NCI-H1694 (cell line): ENCODE results near the gene BCORL1.

Experiments
- DNase-seq: peaks from one replicate; lab custom pipeline; 2025; lab: John Stamatoyannopoulos, UW

The BCORL1 gene, protein sequence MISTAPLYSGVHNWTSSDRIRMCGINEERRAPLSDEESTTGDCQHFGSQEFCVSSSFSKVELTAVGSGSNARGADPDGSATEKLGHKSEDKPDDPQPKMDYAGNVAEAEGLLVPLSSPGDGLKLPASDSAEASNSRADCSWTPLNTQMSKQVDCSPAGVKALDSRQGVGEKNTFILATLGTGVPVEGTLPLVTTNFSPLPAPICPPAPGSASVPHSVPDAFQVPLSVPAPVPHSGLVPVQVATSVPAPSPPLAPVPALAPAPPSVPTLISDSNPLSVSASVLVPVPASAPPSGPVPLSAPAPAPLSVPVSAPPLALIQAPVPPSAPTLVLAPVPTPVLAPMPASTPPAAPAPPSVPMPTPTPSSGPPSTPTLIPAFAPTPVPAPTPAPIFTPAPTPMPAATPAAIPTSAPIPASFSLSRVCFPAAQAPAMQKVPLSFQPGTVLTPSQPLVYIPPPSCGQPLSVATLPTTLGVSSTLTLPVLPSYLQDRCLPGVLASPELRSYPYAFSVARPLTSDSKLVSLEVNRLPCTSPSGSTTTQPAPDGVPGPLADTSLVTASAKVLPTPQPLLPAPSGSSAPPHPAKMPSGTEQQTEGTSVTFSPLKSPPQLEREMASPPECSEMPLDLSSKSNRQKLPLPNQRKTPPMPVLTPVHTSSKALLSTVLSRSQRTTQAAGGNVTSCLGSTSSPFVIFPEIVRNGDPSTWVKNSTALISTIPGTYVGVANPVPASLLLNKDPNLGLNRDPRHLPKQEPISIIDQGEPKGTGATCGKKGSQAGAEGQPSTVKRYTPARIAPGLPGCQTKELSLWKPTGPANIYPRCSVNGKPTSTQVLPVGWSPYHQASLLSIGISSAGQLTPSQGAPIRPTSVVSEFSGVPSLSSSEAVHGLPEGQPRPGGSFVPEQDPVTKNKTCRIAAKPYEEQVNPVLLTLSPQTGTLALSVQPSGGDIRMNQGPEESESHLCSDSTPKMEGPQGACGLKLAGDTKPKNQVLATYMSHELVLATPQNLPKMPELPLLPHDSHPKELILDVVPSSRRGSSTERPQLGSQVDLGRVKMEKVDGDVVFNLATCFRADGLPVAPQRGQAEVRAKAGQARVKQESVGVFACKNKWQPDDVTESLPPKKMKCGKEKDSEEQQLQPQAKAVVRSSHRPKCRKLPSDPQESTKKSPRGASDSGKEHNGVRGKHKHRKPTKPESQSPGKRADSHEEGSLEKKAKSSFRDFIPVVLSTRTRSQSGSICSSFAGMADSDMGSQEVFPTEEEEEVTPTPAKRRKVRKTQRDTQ (N-terminal part only)

DNA sequence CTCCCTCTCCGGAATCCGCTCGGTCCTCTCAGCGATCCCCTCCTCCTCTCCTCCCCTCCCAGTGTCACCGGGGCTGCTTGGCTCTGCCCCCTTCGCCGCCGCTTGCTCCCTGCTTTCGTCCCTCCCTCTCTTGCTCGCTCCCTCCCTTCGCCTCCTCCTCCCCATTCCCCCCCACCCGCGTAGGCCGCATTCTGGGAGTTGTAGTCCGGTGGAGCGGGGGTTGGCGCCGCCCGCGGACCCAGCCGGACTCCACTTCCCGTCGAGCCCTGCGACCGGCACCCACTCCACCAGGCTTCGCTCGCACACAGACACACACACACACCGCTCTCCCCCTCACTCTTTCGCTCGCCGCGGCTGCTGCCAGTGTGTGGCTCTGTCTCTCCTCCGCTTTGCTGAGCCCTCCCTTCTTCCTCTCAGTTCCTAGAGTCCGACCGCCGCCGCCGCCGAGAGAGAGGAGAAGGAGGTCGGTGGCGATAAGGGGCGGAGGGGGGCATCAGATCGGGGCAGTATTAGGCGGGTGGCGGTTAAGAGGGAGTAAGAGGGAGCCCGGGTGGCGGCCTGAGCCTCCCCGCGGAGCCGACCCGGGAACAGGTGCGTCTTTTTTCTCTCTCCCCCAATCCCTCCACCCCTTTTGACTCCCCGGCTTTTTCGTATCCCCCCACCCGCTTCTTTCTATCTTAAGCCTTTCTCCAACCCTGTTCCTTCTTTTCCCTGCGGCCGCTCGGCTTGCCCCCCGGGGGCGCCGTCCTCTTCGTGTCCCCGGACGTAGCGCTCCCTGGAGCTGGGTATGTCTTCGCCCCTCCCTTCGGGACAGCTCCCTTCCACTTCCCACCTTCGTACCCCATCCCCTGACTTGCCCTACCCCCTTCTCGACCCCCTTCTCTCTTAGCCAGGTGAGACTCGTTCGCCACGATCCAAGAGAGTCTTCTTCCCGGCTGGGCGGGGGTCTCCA lies at the start of gene BCORL1:
TSS of gene BCORL1 (plus strand) at position 336 of the 952 bp plus-strand sequence. CDS start 22,597 bp downstream, outside the sequence.
- peak; percentile 84 for DNase-seq

DNA sequence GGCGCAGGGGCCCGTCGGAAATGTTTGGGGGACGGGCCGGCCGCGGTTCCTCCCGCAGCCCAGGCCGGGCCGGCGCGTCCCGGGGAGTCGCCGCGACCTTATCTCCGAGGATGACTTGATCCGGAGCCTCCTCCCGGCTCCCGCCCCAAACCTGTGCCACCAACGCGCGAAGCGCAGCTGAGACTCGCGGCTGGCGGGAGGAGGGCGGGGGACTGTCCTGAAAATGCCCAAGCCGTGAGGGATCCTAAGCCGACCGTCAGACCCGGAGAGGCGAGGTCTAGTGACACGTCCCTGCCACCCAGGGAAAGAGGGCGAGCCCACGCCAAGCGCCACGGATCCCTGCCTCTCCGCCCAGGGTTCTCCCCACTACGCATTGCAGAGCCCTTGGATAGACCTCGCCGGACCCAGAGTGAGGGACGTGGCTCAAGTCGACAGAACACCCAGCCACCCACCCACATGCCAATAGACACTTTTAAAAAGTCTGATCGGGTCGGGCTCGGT lies 49.6 kb upstream of the BCORL1 start:
- DNase-seq: no peak

DNA sequence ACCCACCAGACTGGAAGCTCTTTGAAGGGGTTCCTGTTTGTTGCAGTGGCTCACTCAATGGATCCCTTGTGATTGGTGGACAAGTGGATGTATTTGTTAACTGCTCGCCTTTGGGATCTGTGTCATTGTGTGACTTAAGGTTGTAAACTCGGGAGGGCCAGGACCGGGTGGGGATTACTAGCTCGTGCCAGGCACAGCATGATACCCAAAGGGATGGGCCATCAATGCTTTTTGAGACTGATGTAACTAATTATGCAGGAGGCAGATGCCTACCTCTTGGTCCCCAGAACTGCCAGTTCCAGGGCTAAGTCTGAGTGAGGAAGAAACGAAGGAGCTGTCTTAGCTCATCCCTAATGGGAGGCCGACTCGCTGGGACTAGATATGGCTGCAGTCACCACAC lies 48.7 kb upstream of the BCORL1 start:
- DNase-seq: no peak

DNA sequence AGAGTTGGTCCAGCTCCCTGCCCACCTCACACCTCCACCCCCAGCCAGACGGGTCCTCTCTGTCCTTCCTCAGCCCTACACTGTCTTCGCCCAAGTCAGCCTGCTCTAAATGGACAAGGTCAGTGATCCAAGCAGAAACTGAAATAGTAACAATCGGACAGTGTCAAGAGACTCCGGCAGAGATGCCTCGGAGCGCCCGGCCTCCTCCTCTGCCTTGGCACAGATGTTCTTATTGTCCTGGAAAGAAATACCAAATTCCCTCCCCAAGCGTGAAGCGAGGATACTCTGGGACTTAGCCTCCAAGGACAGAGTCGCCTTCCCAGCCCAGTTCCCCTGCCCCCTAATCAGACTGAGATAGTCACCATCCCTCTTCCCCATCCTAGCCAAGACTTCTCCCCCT lies 48.0 kb upstream of the BCORL1 start:
- DNase-seq: no peak

DNA sequence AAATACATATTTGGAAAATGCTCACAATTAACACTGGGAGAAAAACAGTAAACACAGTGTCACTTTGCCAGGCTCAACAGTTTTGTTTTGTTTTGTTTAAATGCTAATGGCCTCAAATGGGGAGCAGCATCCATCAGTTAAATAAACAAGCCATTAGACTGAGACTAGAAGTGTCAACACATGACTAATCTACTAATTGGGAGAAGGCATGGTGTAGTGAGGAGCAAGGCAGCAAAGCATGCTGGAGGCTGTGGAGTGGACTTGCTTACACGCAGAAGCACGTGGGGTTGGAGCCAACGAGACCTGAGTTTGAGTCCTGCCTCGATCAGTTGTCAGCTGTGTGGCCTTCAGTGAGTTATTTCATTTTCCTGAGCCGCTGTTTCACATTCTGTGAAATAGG lies 47.5 kb upstream of the BCORL1 start:
- no peak for DNase-seq

DNA sequence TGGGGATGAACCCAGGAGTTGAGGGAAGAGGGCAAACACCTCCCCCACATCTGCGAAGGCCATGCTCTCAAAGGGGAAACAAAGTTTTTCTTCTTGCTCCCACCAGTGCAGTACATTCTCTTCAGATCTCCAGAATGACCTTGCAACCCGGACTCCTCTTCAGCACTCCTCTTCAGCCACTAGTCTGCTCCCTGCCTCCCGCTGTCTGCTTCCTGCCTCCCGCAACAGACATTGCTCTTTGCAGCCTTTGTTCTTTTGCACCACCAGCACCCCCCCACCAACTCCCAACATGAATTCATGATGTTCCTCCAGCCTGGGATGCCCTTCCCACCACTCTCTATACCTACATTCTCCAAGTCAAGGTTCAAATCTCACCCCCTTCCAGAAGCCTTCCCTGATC lies 44.4 kb upstream of the BCORL1 start:
- DNase-seq: no peak

DNA sequence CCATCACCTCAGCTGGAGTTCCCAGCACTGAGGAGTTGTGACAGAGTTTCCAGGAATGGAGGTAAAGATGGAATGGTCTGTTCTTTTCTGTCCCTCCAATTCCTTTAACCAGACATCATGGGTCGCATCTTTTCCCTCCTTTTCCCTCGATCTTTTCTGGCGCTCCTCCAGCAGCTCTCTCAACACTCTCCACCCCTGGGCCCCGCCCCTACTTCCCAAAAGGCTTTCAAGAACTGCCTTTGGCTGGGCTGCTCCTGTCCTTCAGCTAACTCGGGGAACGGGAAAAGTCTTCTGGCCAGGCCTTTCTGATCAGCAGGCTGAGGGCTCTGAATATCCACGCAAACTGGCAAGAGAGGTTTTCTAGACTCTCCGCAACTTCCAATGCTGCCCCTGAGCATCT lies 42.4 kb upstream of the BCORL1 start:
- no peak for DNase-seq

DNA sequence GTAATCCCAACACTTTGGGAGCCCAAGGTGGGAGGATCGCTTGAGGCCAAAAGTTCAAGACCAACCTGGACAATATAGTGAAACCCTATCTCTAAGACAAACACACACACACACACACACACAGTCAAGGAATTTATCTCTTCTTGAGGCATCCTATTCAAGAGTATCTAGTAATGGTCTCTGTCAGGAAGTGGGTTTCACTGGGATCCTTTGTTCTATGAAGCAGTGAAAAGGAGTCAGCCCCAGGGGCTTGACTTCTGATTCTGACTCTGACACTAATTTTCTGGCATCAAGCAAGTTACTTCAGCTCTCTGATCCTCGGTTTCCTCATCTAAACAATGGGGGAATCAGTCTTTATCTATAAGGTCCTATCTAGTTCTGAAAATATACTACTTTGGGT lies 41.7 kb upstream of the BCORL1 start:
- no peak for DNase-seq

DNA sequence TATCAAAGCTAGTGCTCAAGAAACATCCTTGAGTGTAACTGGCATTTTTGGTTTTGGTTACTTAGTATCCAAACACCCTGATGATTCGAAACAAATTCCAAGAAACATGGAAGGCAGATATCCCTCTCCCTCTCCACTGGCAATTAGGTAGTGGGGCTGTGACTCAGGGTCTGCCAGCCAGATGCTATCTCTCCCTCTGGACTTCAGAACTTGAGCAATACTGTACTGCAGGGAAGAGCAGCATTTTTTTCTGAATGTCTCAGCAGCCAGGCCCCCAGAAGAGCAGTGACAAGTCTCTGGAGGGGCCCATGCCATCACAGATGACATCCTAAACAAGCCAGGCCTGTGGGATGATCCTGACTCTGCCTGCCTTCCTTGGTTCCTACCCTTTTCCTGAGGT lies 37.3 kb upstream of the BCORL1 start:
- no peak for DNase-seq

DNA sequence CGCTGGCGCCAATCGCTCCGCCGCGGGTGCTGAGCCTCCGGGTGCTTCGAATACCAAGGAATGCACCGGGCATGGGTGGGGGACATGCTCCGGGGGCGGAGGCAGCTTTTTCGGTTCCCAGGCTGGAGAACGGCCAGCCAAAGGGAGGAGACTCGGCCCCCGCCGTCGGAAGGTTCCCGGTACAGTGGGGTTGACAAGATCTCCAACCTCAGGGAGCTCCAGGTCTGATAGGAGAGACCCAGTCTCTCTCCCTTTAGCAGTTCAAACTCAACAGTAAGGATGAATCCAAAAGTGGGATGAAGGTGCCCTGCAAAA lies 29.1 kb upstream of the BCORL1 start:
- DNase-seq: no peak

DNA sequence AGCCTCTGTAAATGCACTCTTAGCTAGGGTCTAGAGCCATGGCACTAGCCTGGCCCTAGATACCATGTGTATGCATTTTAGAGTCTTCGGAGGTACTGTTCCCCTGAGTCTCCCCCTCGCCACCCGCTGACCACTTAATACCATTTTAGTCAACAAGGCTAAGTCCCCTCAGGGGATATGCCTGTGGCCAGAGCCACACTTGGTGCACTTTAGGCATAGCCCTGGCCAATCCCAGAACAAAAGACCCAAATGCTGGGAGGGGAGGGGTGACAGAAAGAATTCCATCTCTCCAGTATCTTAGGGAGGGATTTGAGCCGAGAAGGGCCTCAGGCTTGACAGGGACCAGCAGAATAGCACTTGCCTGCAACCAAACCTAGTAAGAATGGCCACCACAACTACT lies 28.6 kb upstream of the BCORL1 start:
- DNase-seq: no peak

DNA sequence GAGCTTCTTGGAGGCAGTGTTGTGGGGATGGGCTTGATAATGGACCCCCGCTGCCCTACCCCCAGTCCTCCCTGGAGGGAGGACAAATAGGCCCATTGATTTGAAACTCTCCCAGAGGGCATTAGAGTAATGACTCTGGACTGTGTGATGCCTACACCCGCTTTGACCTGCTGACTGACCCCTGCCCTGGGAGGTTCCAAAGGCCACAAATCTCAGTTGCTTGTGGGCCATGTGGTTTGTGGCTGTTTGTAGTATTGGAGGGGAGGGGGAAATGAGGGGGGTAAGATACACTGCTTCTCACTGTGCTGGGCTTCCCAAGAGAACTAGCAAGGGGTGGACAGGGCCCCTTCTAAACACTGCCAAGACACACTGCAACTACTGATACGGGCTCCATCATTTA lies 27.6 kb upstream of the BCORL1 start:
- no peak for DNase-seq

DNA sequence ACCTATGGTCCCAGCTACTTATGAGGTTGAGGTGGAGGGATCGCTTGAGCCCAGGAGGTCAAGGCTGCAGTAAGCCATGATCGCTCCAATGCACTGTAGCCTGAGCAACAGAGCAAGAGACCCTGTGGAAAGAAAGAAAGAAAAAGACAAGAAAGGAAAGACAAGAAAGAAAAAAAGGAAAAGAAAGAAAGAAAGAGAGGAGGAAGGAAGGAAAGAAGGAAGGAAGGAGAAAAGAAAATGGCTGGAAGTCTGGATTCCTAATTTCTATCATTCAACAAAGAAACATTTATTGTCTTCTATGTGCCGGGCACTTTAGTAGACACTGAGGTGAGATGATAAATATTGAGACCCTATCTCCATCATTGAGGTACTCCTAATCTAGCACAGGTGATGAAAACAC lies 26.8 kb upstream of the BCORL1 start:
- DNase-seq: no peak

DNA sequence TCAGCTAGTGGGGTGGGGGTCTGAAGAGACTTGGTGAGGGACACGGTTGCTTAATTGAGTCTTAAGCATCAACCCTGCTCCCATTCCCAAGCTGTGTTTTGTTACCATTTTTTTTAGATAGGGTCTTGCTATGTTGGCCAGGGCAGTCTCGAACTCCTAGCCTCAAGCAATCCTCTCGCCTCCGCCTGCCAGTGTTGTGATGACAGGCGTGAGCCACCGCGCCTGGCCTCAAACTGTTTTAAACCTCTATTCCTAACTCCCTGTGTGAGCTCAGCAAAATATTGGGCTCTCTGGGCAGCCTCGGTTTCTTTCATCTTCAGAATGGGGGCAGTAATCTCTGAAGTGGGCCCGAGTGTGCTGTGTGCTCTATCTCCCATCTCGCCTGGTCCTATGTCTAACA lies 26.3 kb upstream of the BCORL1 start:
- DNase-seq: no peak

DNA sequence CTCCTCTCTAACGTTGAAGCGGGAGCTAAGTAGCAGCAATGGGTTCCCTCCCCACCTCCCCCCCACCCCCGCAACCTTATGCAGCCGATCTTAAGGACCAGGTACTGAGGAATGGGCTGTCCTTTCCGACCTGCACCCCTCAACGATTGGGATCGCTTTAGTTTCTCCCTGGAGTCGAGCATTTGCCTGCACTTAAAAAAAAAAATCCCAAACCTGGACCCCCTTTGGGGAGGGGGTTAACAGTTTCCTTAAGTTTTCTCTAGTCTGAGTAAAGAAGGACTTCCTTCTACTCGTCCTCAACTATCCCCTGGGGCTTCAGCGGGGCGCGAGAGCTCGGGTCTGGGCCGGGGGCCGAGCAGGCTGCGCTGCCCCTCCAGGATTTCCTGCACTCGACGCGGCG lies 25.7 kb upstream of the BCORL1 start:
- DNase-seq: no peak

DNA sequence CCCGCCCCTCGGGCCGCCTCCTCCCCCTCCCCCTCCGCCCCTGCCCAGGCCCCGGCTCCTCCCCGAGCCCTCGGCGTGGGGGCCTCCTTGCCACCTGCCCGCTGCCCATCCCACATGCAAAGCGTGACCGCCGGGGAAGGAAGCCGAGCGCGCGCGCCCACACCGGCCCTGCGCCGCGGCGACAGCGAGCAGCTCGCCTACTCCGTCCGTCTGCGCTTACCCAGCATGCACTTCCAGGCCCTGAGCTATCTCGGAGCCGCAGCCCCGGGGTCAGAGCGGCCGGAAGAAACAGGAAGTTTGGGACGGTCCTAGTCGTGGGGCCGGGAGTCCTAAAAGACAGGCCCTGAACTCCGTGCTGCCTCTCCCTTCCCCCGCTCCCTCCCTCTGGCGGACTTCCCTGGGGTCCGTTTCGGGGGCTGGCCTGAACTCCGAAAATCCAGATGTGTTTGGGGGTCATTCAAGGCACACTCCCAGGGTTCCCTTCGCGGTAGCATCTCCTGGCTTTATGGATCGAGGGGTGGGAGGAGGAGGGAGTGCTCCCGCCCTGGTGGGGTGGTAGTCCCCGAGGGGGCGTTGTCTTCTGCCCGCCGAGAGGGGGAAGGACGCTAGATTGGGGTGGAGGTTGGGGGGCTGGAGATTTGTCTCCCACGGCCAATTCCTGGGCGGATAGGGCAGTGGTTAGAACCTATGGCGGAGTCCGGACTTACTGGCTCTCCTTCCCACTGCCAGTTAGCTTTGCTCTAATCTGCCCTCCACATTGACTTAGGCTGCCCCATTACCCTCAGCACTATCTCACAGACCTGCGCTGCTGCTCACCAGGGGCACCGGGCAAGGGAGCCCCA lies 25.0 kb upstream of the BCORL1 start:
- no peak for DNase-seq

DNA sequence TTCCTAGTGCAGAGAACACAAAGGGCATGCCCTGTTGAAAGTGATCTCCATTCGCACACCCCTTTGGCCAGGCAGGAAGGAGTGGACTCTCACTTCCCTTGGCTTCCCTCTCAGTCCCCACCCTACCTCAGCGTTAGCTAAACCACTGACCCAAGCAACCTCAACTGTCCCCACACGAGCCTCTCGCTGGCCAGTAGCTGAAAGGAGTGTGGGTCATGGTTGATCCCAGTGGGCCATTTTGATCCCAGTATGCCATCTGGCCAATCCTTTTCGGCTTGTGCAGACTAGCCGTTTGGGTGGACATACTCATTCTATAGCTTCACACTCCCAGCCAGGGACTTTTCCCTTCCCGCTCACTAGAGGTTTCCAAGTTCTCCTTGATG lies 24.4 kb upstream of the BCORL1 start:
- DNase-seq: no peak

DNA sequence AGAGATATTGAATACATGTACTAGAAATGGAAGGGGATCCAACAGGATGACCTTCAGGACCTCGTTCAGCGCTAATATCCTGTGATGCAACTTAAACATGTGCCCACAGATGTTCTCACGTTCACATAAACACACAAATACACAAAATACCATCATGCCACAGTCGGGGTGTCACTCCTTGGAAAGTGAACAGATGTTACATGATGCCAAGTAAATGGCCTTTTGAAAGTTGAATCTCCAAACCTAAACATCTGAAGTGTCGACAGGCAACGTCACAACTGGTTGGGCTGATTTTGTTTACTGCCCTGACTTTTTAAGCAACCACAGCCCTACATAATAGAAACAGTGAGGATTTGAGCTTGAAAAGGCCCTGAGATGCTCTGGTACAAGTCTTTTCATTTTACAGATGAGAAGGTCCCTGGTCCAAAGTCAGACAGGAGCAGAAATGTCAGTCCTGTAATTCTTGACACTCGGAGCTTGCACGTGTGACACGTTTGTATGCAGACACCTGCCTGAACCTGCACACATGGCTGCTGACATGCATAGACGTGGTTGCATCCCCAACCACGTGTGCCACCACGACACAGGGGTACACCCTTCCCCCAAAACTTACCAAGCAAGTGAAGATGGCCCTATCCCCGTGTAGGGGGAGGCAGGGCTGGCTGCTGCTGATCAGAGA lies 23.5 kb upstream of the BCORL1 start:
- no peak for DNase-seq

DNA sequence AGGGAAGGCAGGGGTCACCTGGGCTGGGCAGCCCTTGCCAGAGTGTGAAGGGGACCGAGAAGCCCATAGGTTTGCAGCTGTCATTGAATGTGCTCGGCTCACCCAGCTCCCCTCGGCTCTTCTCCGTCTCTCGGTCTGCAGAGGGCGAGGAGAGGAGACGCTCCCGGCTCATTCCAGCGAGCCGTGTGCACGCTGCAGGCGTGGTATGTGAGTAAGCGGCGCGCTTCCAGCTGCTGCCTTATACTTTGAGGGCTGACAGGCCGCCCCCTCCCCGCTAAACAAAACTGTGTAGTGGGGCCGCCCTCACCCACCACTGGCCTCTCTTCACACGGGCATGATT lies 23.0 kb upstream of the BCORL1 start:
- no peak for DNase-seq
